GM12874 (cell line): ENCODE measurements around the gene DNAJC15.

Experiments
- CTCF ChIP-seq: IDR thresholded peaks from 2 replicates; pipeline ENCODE4 v1.5.1; 2011; ENCODE audit warnings: low read depth, mild to moderate bottlenecking, control low read depth, low read length, moderate library complexity; ENCODE audit not compliant: insufficient read depth

Gene DNAJC15

GRCh38 chr13:43153436-43154090, 130.2 kb downstream of the DNAJC15 start:
- TF ChIP-seq CTCF, result no peak

GRCh38 chr13:43154156-43154651, 130.8 kb downstream of the DNAJC15 start:
- TF ChIP-seq CTCF, result no peak

GRCh38 chr13:43154839-43155238, 131.5 kb downstream of the DNAJC15 start:
- no peak for TF ChIP-seq CTCF

GRCh38 chr13:43156916-43157315, 133.5 kb downstream of the DNAJC15 start:
- TF ChIP-seq CTCF, result no peak

GRCh38 chr13:43157796-43158195, 134.4 kb downstream of the DNAJC15 start:
- no peak for TF ChIP-seq CTCF

GRCh38 chr13:43158516-43158915, 135.1 kb downstream of the DNAJC15 start:
- no peak for TF ChIP-seq CTCF

GRCh38 chr13:43159026-43159461, 135.7 kb downstream of the DNAJC15 start:
- no peak for TF ChIP-seq CTCF
